H1 (cell line): ENCODE results near the gene ANO6. TPM values are rescaled to one million over a fixed set of nuclear protein-coding genes. Genes with fewer than 3 reads are reported as not detected.

Experiments
- CTCF ChIA-PET: fragments of 300-600 bp; sonication (Branson Sonifier 250); formaldehyde crosslinking; loops from one replicate; lab custom pipeline; 2021; ENCODE audit not compliant: partially characterized antibody; lab: Charles Lee
- POLR2A ChIA-PET: fragments of 300-600 bp; sonication (Branson Sonifier 250); formaldehyde crosslinking; loops from one replicate; lab custom pipeline; 2021; ENCODE audit warnings: inconsistent platforms; ENCODE audit not compliant: partially characterized antibody; lab: Charles Lee
- DNase-seq, 2 experiments: peaks; one replicate each; pipeline versions ENCODE4 v3.0.0 to v3.0.0-alpha.2; 2010 to 2022; ENCODE audit warnings: low spot score in 2 of 2, low read depth in 1 of 2, mixed read lengths in 1 of 2
- FAIRE-seq: peaks from 2 replicates; lab custom pipeline; 2011; peaks lifted over from hg19 to GRCh38; lab: Jason Lieb, UNC
- H2AFZ ChIP-seq: 2 replicates; pipeline ENCODE4 v1.8.1; 2012; ENCODE audit warnings: low read length, inconsistent platforms
- H2AK5ac ChIP-seq: 2 replicates; pipeline ENCODE4 v1.6.1; 2013; ENCODE audit warnings: low read depth, low read length
- H2BK120ac ChIP-seq: replicated peaks from 2 replicates; pipeline ENCODE3; 2013; ENCODE audit warnings: low read depth, low read length, inconsistent platforms
- H2BK12ac ChIP-seq: 2 replicates; pipeline ENCODE4 v1.6.1; 2013; ENCODE audit warnings: low read depth, low read length
- H2BK15ac ChIP-seq: 2 replicates; pipeline ENCODE4 v1.6.1; 2013; ENCODE audit warnings: low read length
- H2BK20ac ChIP-seq: 2 replicates; pipeline ENCODE4 v1.6.1; 2013; ENCODE audit warnings: low read length
- H2BK5ac ChIP-seq: 2 replicates; pipeline ENCODE4 v1.6.1; 2013; ENCODE audit warnings: low read depth, low read length
- H3K14ac ChIP-seq: 2 replicates; pipeline ENCODE4 v1.6.1; 2013; ENCODE audit warnings: inconsistent platforms; ENCODE audit not compliant: insufficient read length
- H3K18ac ChIP-seq: 2 replicates; pipeline ENCODE4 v1.6.1; 2013; ENCODE audit warnings: low read length; ENCODE audit errors: extremely low read depth
- H3K23ac ChIP-seq: 2 replicates; pipeline ENCODE4 v1.6.1; 2013; ENCODE audit warnings: inconsistent platforms; ENCODE audit not compliant: insufficient read length
- H3K23me2 ChIP-seq: 2 replicates; pipeline ENCODE4 v1.6.1; 2013; ENCODE audit warnings: low read depth, low read length
- H3K27ac ChIP-seq: 2 replicates; pipeline ENCODE4 v1.6.1; 2011; ENCODE audit warnings: low read depth, low read length, inconsistent platforms
- H3K27me3 ChIP-seq, 4 experiments: replicated peaks in 1 of 4; 1 replicate in 1 of 4; 2 replicates in 3 of 4; pipeline versions ENCODE4 v1.6.1 to v1.8.1; 2011 to 2013; ENCODE audit warnings: low read length in 3 of 4, mild to moderate bottlenecking in 3 of 4, inconsistent platforms in 2 of 4, mixed read lengths in 2 of 4, moderate library complexity in 1 of 4; ENCODE audit not compliant: control insufficient read depth in 3 of 4, insufficient read depth in 3 of 4; ENCODE audit errors: extremely low read depth in 1 of 4
- H3K36me3 ChIP-seq, 4 experiments: 2 replicates each; pipeline versions ENCODE4 v1.6.1 to v1.8.1; 2011 to 2013; ENCODE audit warnings: mild to moderate bottlenecking in 4 of 4, low read length in 3 of 4, moderate library complexity in 2 of 4, control low read depth in 1 of 4, inconsistent platforms in 1 of 4; ENCODE audit not compliant: insufficient read depth in 4 of 4, control insufficient read depth in 2 of 4
- H3K4ac ChIP-seq: replicated peaks from 2 replicates; pipeline ENCODE3; 2013; ENCODE audit warnings: low read length, low read depth, mixed read lengths, inconsistent platforms; ENCODE audit not compliant: insufficient read length
- H3K4me1 ChIP-seq, 4 experiments: replicated peaks in 1 of 4; 1 replicate in 1 of 4; 2 replicates in 3 of 4; pipeline versions ENCODE4 v1.6.1 to v1.8.1; 2011 to 2013; ENCODE audit warnings: low read length in 3 of 4, inconsistent platforms in 2 of 4, mixed read lengths in 1 of 4; ENCODE audit not compliant: insufficient read depth in 4 of 4, control insufficient read depth in 3 of 4
- H3K4me2 ChIP-seq, 2 experiments: 2 replicates each; pipeline versions ENCODE4 v1.6.1 to v1.8.1; 2011 to 2013; ENCODE audit warnings: low read depth in 2 of 2, low read length in 2 of 2, control low read depth in 1 of 2, inconsistent platforms in 1 of 2, mild to moderate bottlenecking in 1 of 2; ENCODE audit not compliant: insufficient read depth in 1 of 2
- H3K4me3 ChIP-seq, 4 experiments: fragments of 200-600, 300-600 bp in 1 of 4; sonication (generic), shearing (Covaris generic), sonication (Bioruptor Twin) in 1 of 4; 2 replicates each; pipeline versions ENCODE4 v1.5.1 to v1.8.1; 2011 to 2016; ENCODE audit warnings: low read length in 4 of 4, low read depth in 3 of 4, control low read depth in 2 of 4, inconsistent platforms in 2 of 4, mild to moderate bottlenecking in 2 of 4, mixed read lengths in 1 of 4, moderate library complexity in 1 of 4; ENCODE audit not compliant: insufficient read depth in 2 of 4; ENCODE audit errors: extremely low read depth in 1 of 4
- H3K56ac ChIP-seq: replicated peaks from 2 replicates; pipeline ENCODE3; 2013; ENCODE audit warnings: low read depth, mild to moderate bottlenecking, mixed read lengths, low read length, inconsistent platforms; ENCODE audit not compliant: insufficient read length
- H3K79me1 ChIP-seq: 2 replicates; pipeline ENCODE4 v1.6.1; 2013; ENCODE audit warnings: low read depth, low read length, control low read depth
- H3K79me2 ChIP-seq, 2 experiments: 2 replicates each; pipeline versions ENCODE4 v1.6.1 to v1.8.1; 2012 to 2013; ENCODE audit warnings: low read length in 2 of 2, mild to moderate bottlenecking in 2 of 2, inconsistent platforms in 1 of 2; ENCODE audit not compliant: insufficient read depth in 2 of 2, control insufficient read depth in 1 of 2
- H3K9ac ChIP-seq, 4 experiments: replicated peaks in 1 of 4; 1 replicate in 1 of 4; 2 replicates in 3 of 4; pipeline versions ENCODE4 v1.6.1 to v1.8.1; 2011 to 2013; ENCODE audit warnings: low read depth in 3 of 4, low read length in 3 of 4, control low read depth in 2 of 4, mild to moderate bottlenecking in 2 of 4, moderate library complexity in 2 of 4, inconsistent platforms in 1 of 4; ENCODE audit errors: extremely low read depth in 1 of 4
- H3K9me3 ChIP-seq, 2 experiments: 2 replicates each; pipeline versions ENCODE4 v1.6.1 to v1.8.1; 2012 to 2013; ENCODE audit warnings: mild to moderate bottlenecking in 2 of 2, moderate library complexity in 2 of 2, control low read depth in 1 of 2, inconsistent platforms in 1 of 2, low read depth in 1 of 2, low read length in 1 of 2, mixed read lengths in 1 of 2; ENCODE audit not compliant: insufficient read depth in 2 of 2
- H4K20me1 ChIP-seq, 2 experiments: replicated peaks in 1 of 2; 2 replicates each; pipeline versions ENCODE3 to v1.8.1; 2011 to 2013; ENCODE audit warnings: inconsistent platforms in 2 of 2, low read length in 2 of 2, mild to moderate bottlenecking in 1 of 2; ENCODE audit not compliant: insufficient read depth in 2 of 2, control insufficient read depth in 1 of 2
- H4K5ac ChIP-seq: 2 replicates; pipeline ENCODE4 v1.6.1; 2013; ENCODE audit warnings: low read length, low read depth, mixed read lengths, inconsistent platforms; ENCODE audit not compliant: insufficient read length
- H4K8ac ChIP-seq: 2 replicates; pipeline ENCODE4 v1.8.0; 2013; ENCODE audit warnings: mild to moderate bottlenecking, moderate library complexity, low read length, inconsistent platforms; ENCODE audit not compliant: insufficient read depth; ENCODE audit errors: extremely low read depth
- H4K91ac ChIP-seq: replicated peaks from 2 replicates; pipeline ENCODE3; 2013; ENCODE audit warnings: low read length, mixed read lengths, inconsistent platforms; ENCODE audit not compliant: insufficient read length
- ATF3 ChIP-seq: IDR thresholded peaks from 2 replicates; pipeline ENCODE4 v1.6.1; 2011; ENCODE audit warnings: low read depth, mild to moderate bottlenecking, low read length; ENCODE audit not compliant: insufficient read depth
- CEBPB ChIP-seq: IDR thresholded peaks from 2 replicates; pipeline ENCODE4 v1.6.1; 2012; ENCODE audit warnings: low read depth, low read length
- EP300 ChIP-seq, 2 experiments: IDR thresholded peaks; 1 replicate in 1 of 2; 2 replicates in 1 of 2; pipeline ENCODE4 v1.6.1; 2011 to 2012; ENCODE audit warnings: low read depth in 2 of 2, low read length in 2 of 2, mild to moderate bottlenecking in 2 of 2, borderline replicate concordance in 1 of 2, inconsistent platforms in 1 of 2, moderate library complexity in 1 of 2
- GABPA ChIP-seq: IDR thresholded peaks from 2 replicates; pipeline ENCODE4 v1.6.1; 2011; ENCODE audit warnings: mild to moderate bottlenecking, low read length, moderate library complexity, borderline replicate concordance; ENCODE audit not compliant: insufficient read depth
- GTF2F1 ChIP-seq: IDR thresholded peaks from 2 replicates; pipeline ENCODE4 v1.6.1; 2012; ENCODE audit warnings: low read depth, low read length, improper control_type of control experiment, borderline replicate concordance
- KDM1A ChIP-seq: fragments of 200-600, 300-600 bp; sonication (generic); IDR thresholded peaks from 2 replicates; pipeline ENCODE4 v1.7.1; 2016; ENCODE audit warnings: mild to moderate bottlenecking, low read length, borderline replicate concordance
- MAFK ChIP-seq: IDR thresholded peaks from 2 replicates; pipeline ENCODE4 v1.6.1; 2012; ENCODE audit warnings: low read depth, mild to moderate bottlenecking, improper control_type of control experiment, low read length
- NANOG ChIP-seq: IDR thresholded peaks from 2 replicates; pipeline ENCODE4 v1.6.1; 2011; ENCODE audit warnings: low read length, low read depth, mild to moderate bottlenecking, inconsistent platforms; ENCODE audit not compliant: insufficient read depth, poor library complexity, severe bottlenecking
- NRF1 ChIP-seq: IDR thresholded peaks from 2 replicates; pipeline ENCODE4 v1.6.1; 2011; ENCODE audit warnings: mild to moderate bottlenecking, low read depth, low read length, improper control_type of control experiment
- POU5F1 ChIP-seq: IDR thresholded peaks from 2 replicates; pipeline ENCODE4 v1.6.1; 2011; ENCODE audit warnings: low read depth, mild to moderate bottlenecking, low read length, moderate library complexity
- SIN3A ChIP-seq, 2 experiments: IDR thresholded peaks in 1 of 2; conservative IDR thresholded peaks in 1 of 2; 2 replicates each; pipeline ENCODE4 v1.6.1; 2011 to 2012; ENCODE audit warnings: low read length in 2 of 2, improper control_type of control experiment in 1 of 2, low read depth in 1 of 2, mild to moderate bottlenecking in 1 of 2
- SIRT6 ChIP-seq: IDR thresholded peaks from one replicate; pipeline ENCODE4 v1.7.1; 2012; ENCODE audit warnings: low read length, inconsistent platforms
- TEAD4 ChIP-seq: IDR thresholded peaks from 2 replicates; pipeline ENCODE4 v1.6.1; 2012; ENCODE audit warnings: low read depth, low read length, inconsistent platforms, mixed read lengths
- whole genome bisulfite sequencing, 2 experiments: shearing (Covaris generic) in 1 of 2; methylation state at CpG; one replicate each; pipeline versions ENCODE4 v1.1.6 to v1.1.7; 2013 to 2015; ENCODE audit warnings: low lambda C conversion rate in 2 of 2, mixed read lengths in 2 of 2, inconsistent platforms in 1 of 2, low coverage in 1 of 2, missing lambda C conversion rate in 1 of 2; ENCODE audit not compliant: insufficient replicate concordance in 2 of 2, insufficient coverage in 1 of 2, insufficient read length in 1 of 2; ENCODE audit errors: extremely low coverage in 1 of 2, missing lambda C conversion rate in 1 of 2; 5-methylcytosine and 5-hydroxymethylcytosine counted together
- polyA plus RNA-seq, 7 experiments: library from polyadenylated mRNA; depleted of rRNA in 3 of 7; stranded (reverse) in 5 of 7; unstranded in 2 of 7; fragments of >200 nt in 5 of 7; fragments of 200-250 nt in 2 of 7; gene quantifications; 1 replicate in 5 of 7; 2 replicates in 1 of 7; 4 replicates in 1 of 7; pipeline versions ENCODE4 v1.2.1 to v1.2.3, GENCODE V29; 2011 to 2013; ENCODE audit warnings: missing spikeins in 2 of 7, mixed read lengths in 2 of 7
- total RNA-seq: library from RNA; stranded (reverse); fragmentation: NEBNext Ultra II Directional; extraction: Animal tissue kit (Norgen Biotek cat#: 25700); gene quantifications from 2 replicates; pipeline ENCODE4 v1.2.1, GENCODE V29; 2021

ANO6 gene
- total and polyA plus RNA-seq, 2 of the 8 experiments (the other 6 are each of a cell fraction or from before 2014, with no cell fraction given) = 15.1 to 39.7 TPM

GRCh38 chr12:45342848-45343247 is 127.0 kb downstream of the ANO6 start:
- Histone ChIP-seq H3K4me3 (no peak overlapping the region), H2AK5ac (no peak overlapping the region), H3K56ac (no peak overlapping the region), H3K79me2 (no peaks in the 10 kb centered on the region), H4K20me1 (no peaks in the 10 kb centered on the region), H3K27ac (no peak overlapping the region), H2BK5ac (no peak overlapping the region), H2BK120ac (no peak overlapping the region), H3K14ac (no peak overlapping the region), H3K9ac (no peak overlapping the region), H2AFZ (no peak overlapping the region), H2BK12ac (no peak overlapping the region), H3K4me1 (no peaks in the 10 kb centered on the region; a peak in 1 of 7 replicates), H2BK20ac (no peak overlapping the region), H3K79me1 (no peaks in the 10 kb centered on the region), H3K18ac (no peak overlapping the region), H3K27me3 (no peaks in the 10 kb centered on the region), H3K4ac (no peak overlapping the region), H4K5ac (no peak overlapping the region), H2BK15ac (no peak overlapping the region), H4K8ac (no peak overlapping the region), H3K4me2 (no peak overlapping the region), H3K36me3 (peaks cover 0 to 5% (median 0%) of the 10 kb centered on the region in 4 experiments; a peak in 1 of 8 replicates), H3K23me2 (no peaks in the 10 kb centered on the region), H3K9me3 (no peaks in the 10 kb centered on the region), H3K23ac (no peak overlapping the region)
- DNase-seq (no peak), FAIRE-seq (no peak)
- POLR2A ChIA-PET = interaction anchor here (1.1 kb wide), 1 partner anchor 13 kb away, joined by 3 read pairs; no protein-coding TSS in a partner anchor
- WGBS, 2 experiments = 90% methylated on average over 2 of the region's 2 CpGs; no CpG with 5 or more reads in 1 of the 2 experiments
- no peak for TF ChIP-seq GTF2F1
- no peak for TF ChIP-seq NRF1
- no peak for TF ChIP-seq EP300 (IDR thresholded peaks at IDR 0.05; ENCODE audit: borderline replicate concordance in 1 of 2, low read depth in 2 of 2, low read length in 2 of 2)
- TF ChIP-seq SIN3A (conservative IDR thresholded peaks at IDR 0.05 in 1 of 2, IDR thresholded peaks at IDR 0.05 in 1 of 2; ENCODE audit: low read depth in 1 of 2, low read length in 2 of 2) = no peak
- TF ChIP-seq MAFK = no peak
- TF ChIP-seq NANOG = no peak
- TF ChIP-seq POU5F1 = no peak
- TF ChIP-seq GABPA = no peak
- no peak for TF ChIP-seq KDM1A
- TF ChIP-seq ATF3 = no peak
- TF ChIP-seq CEBPB = no peak
- no peak for TF ChIP-seq SIRT6
- TF ChIP-seq TEAD4 = no peak
- TF ChIP-seq, all 59 proteins: peak for 0
- no peak overlapping the region for H4K91ac ChIP-seq
- CTCF ChIA-PET = interaction anchor here (0.9 to 1.4 kb wide), 3 partner anchors 8 to 110 kb away, joined by 3 to 5 read pairs (median 5); no protein-coding TSS in a partner anchor
